GM18505 (cell line): ENCODE measurements around the gene DKK2.
A peak's percentile ranks its signal among the peaks of the same experiment; 100 is the strongest.

Source experiments
- ATAC-seq: cut with Tn5 transposase; IDR thresholded peaks from one replicate; pipeline ENCODE4 v1.9.1; 2021; ENCODE audit not compliant: unreplicated experiment
- POLR2A ChIP-seq: IDR thresholded peaks from 4 replicates; pipeline ENCODE4 v1.6.1; 2011; ENCODE audit warnings: borderline replicate concordance; ENCODE audit not compliant: insufficient read depth, insufficient read length; ENCODE audit errors: extremely low read depth

Gene DKK2

GRCh38 chr4:107037199-107037584 is 1.1 kb upstream of the DKK2 start:
- no peak for TF ChIP-seq POLR2A
- no peak for ATAC-seq

DNA sequence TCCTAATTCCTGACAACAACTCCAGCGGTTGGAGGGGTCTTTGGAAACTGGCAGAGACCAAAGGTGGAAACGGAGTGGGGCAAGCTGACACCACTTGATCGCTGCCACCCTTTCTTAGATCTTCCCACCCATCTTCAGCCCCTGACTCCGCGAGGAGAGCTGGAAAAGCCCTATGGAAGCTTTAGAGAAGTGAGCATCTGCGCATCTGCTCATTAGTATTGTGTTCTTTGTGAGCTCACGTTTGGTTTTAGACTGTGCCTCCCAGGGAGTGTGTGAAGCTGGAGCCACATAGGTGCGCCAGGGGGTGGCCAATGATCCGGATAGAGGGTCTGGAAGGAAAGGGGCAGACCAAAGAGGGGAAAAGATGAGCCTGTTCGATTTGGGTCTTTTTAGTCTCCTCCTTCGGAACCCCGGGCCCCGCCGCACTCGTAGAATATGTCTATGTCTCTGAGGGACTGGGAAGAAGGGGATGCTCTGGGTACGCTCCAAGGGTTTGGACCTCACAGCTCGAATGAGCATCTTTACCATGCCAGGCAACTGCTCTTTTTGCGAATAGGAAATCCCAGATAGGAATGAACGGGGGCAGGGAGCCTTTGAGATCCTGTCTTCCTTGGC is 578 bp upstream of the DKK2 start:
- no peak for ATAC-seq
- TF ChIP-seq POLR2A = no peak

DNA sequence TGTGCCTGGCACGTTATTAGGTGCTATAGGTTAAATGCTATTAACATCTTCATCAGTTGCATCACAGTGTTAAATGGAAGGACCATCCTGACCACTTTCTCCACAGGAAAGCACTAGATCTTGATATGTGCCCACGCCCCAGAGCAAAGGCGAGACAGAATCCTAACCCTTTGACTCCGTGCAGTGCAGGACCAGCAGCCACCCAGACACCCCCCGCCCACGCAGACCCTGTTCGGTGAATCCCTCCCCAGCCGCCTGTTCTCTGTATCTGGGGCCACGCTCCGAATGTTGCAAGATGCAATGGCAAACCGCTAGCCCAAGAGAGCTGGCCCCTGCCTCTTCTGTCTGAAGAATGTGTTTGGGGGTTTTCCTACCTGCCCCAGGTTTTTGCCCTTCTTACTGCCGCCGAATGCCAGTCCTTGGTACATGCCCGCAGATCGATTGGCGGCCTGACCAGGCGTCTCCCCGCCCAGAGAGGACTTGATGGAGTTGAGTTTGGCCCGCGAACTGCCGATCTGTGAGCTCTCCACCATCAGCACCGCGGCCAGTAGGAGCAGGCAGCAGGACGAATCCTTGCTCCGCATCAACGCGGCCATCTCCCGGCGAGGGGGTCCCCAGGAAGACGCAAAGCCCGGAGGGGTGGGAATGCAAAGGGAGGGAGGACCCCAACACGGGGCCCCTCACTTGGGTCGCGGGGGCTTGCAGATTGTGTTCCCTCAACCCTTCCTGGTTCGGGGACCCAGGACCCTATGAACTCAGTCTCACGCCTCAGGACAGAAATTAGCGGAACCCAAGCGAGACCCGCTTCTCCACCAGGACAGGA is 906 bp downstream of the DKK2 start:
- no peak for TF ChIP-seq POLR2A

DNA sequence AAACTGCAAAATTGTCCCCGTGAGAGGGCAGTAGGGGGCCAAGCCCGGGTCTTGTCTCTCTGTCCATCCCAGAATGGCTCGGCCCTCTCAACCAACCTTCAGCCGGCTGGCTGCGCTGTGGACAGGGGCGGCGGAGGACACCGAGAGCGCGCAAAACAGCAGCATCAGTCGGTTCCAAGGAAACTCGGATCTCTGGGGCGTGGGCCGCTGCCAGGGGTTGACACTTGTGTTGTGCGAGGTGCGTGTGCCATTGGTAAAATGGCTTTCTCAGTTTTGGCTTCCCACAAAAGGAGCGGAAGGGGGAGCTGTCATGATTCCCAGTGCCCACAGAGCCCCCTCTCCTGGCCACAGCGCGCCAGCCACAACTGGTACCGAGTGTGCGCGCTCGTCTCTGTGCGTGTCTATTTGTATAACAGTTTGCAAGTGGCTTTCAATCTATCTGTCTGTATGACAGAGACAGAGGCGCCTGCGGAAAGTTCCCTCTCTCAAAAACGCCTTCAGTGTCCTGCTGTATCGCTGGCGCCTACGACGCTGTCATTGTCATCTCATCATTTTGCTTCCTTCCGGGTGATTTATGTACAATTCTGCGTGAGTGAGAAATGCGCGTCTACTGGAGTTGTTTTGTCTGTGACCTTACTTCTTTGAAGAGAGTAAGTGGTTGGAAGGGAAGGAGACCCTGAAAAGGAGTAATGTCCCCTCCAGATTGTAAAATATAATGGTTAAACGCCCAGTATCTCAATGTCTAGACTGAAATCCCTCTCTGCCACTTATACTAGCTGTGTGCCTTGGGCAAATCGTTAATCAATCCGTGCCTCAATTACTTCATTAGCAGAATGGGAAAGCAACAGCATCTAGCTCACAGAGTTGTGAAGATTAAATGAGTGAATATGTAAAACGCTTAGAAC is 1.8 kb downstream of the DKK2 start:
- TF ChIP-seq POLR2A = no peak
- no peak for ATAC-seq

More for the DNA sequence above, 906 bp downstream of the DKK2 start:
- no peak for ATAC-seq

GRCh38 chr4:107027379-107027778 is 8.7 kb downstream of the DKK2 start:
- TF ChIP-seq POLR2A = no peak
- ATAC-seq = no peak

GRCh38 chr4:107018344-107018735 is 17.8 kb downstream of the DKK2 start:
- no peak for TF ChIP-seq POLR2A
- no peak for ATAC-seq

GRCh38 chr4:107017443-107018343 is 18.4 kb downstream of the DKK2 start:
- no peak for TF ChIP-seq POLR2A

GRCh38 chr4:107011312-107011711 is 24.8 kb downstream of the DKK2 start:
- TF ChIP-seq POLR2A = no peak
- no peak for ATAC-seq

More at GRCh38 chr4:107017443-107018343, 18.4 kb downstream of the DKK2 start:
- no peak for ATAC-seq

DNA sequence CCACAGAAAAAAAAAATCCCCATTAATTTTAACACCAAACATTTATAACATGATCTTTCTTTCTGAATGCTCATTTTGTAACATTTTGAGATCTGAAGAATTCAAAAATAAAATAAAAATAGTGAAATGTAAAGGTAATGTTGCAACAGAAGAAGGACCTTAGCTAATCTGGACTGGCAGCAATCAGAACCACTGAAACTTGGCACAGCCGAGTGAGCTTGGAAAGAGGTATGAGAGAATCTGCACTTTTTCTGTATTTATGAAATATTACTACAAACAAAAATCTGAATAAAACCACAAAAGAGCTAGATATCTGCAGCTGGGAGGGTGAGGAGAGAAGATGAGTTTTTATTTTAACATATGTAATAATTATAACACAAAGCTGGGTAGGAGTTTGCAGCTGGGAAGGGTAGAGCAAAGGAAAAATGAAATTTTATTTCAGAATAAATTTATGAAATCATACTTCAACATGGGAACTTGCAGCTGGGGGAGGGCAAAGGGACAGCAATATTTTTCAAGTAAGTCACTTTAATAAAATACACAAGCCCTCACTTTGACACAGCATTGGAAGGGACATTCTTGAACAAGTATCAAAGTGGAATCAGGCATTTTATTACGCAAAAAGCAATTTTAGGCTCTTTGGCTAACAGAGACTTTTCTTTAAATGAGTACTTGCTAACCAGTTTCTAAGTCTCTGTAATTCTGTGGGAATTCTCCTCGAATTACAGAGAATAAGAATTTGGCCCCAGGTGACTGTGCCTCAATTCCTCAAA is 26.7 kb downstream of the DKK2 start:
- no peak for ATAC-seq
- TF ChIP-seq POLR2A = no peak

DNA sequence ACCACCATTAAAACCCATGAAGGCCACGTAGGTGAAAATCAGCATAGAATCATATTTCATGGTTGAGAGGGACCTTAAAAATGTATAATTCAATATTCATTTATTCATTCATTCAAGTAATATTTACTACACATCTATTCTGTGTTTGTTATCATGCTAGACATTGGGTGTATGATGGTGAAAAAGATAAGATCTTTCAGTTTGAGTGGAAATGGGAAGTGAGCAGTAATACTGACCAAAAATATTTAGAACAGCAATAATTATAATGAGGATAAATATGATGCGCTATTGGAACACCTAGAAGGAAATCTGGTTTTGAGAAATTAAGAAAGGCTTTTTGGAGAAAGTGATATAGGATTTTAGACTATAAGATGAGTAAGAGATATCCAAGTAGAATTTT is 28.0 kb downstream of the DKK2 start:
- no peak for TF ChIP-seq POLR2A

DNA sequence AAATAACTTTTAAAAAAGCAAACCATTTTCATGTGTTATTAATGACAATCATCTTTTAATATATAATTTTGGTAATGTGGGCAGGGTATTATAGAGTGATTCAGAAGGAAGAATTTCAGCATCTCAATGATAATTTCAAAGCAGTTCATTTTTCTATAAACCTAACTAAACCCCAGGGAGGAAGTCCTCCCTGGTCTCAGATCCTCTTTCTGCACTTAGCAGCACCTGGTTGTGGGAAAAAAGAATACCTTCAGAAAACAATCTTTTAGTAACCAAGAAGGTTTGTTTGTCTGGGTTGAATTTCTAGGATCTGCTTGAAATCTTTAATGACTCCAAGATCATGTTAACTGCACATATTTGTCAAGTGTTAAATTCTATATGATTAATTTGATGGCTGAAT is 29.9 kb downstream of the DKK2 start:
- peak; percentile 54 for ATAC-seq
- no peak for TF ChIP-seq POLR2A

More for the DNA sequence above, 28.0 kb downstream of the DKK2 start:
- ATAC-seq = no peak

- no peak for TF ChIP-seq POLR2A
- ATAC-seq = no peak
Observed at GRCh38 chr4:106996490-106996889, 39.6 kb downstream of the DKK2 start.
